Cardiac fibroblast (primary cell): ENCODE data around the gene SRRM4.

ENCODE experiments used
- DNase-seq, 2 donors: peaks; one replicate each; pipeline versions ENCODE4 v3.0.0 to v3.0.0-alpha.2; 2010; ENCODE audit warnings: low read depth in 2 of 2
- H3K4me3 ChIP-seq, 2 donors: replicated peaks in 1 of 2; 1 replicate in 1 of 2; 2 replicates in 1 of 2; pipeline ENCODE4 v1.5.1; 2011; ENCODE audit warnings: low read depth in 2 of 2, low read length in 2 of 2, mild to moderate bottlenecking in 2 of 2, moderate library complexity in 1 of 2
- CTCF ChIP-seq: IDR thresholded peaks from one replicate; pipeline ENCODE4 v1.5.1; 2011; ENCODE audit warnings: low read depth, mild to moderate bottlenecking, low read length, inconsistent platforms

Gene SRRM4

GRCh38 chr12:119075222-119075787, 94.0 kb downstream of the SRRM4 start:
- DNase-seq, result no peak
- TF ChIP-seq CTCF, result no peak
- H3K4me3 ChIP-seq, result no peak overlapping the region

- no peak for TF ChIP-seq CTCF
- no peak for DNase-seq
Measured at GRCh38 chr12:119075918-119076317, 94.6 kb downstream of the SRRM4 start.

GRCh38 chr12:119079530-119079929, 98.2 kb downstream of the SRRM4 start:
- no peak overlapping the region for H3K4me3 ChIP-seq
- TF ChIP-seq CTCF, result no peak
- no peak for DNase-seq

More at GRCh38 chr12:119075918-119076317, 94.6 kb downstream of the SRRM4 start:
- no peak overlapping the region for H3K4me3 ChIP-seq

- TF ChIP-seq CTCF, result no peak
- no peak for DNase-seq
- H3K4me3 ChIP-seq, result no peak overlapping the region
Measured at GRCh38 chr12:119082016-119082415, 100.7 kb downstream of the SRRM4 start.

- no peak for TF ChIP-seq CTCF
- no peak for DNase-seq
- no peak overlapping the region for H3K4me3 ChIP-seq
Measured at GRCh38 chr12:119082496-119082895, 101.2 kb downstream of the SRRM4 start.

- no peak for DNase-seq
- TF ChIP-seq CTCF, result no peak
- no peak overlapping the region for H3K4me3 ChIP-seq
Measured at GRCh38 chr12:119088685-119089379, 107.5 kb downstream of the SRRM4 start.
